ENCODE data around the gene ISYNA1.

DNA sequence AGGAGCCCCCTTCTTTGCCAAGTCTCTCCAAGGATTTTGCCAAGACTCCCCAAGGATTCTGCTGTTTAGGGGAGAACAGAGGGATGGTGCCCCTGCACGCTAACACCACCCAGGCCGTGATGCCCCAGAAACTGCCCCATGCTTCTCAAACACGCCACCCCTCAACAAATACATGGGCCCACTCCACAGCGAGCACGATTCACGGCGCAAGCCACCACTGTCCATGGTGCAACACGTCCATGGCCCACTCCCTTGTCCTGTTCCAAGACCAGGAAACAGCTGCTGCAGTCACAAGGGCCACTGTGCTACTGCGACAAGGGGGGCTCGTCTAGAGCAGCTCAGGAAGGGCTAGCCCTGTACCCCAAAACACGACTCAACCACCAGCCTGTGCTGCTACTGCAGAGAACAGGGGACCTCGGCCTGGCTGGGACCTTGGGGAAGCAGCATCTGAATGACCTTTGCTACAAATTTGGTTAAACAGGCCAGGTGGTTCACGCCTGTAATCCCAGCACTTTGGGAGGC lies 36.5 kb upstream of the ISYNA1 start:
- TF ChIP-seq POLR2A (IDR thresholded peaks at IDR 0.05; ENCODE audit: insufficient read depth in 1 of 2, low read depth in 2 of 2, low read length in 2 of 2) (no peak), KDM5A (IDR thresholded peaks at IDR 0.05; ENCODE audit: borderline replicate concordance, low read length) (no peak), FOXK2 (IDR thresholded peaks at IDR 0.05) (no peak), NR2F2 (IDR thresholded peaks at IDR 0.05; ENCODE audit: borderline replicate concordance, low read depth) (no peak), CBX2 (IDR thresholded peaks at IDR 0.05; ENCODE audit: low read depth, low read length) (no peak), CBX2 (CRISPR knock-in tag; IDR thresholded peaks at IDR 0.05; ENCODE audit: low read depth) (no peak), HOXD1 (CRISPR knock-in tag; IDR thresholded peaks at IDR 0.05) (no peak), ARHGAP35 (CRISPR knock-in tag; IDR thresholded peaks at IDR 0.05; ENCODE audit: borderline replicate concordance) (no peak), RAD21 (CRISPR knock-in tag; IDR thresholded peaks at IDR 0.05) (no peak), CEBPG (CRISPR knock-in tag; IDR thresholded peaks at IDR 0.05) (no peak)
- TF ChIP-seq, protein P1, sequence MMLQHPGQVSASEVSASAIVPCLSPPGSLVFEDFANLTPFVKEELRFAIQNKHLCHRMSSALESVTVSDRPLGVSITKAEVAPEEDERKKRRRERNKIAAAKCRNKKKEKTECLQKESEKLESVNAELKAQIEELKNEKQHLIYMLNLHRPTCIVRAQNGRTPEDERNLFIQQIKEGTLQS (CRISPR knock-in tag; IDR thresholded peaks at IDR 0.05): no peak
- TF ChIP-seq, protein P2, sequence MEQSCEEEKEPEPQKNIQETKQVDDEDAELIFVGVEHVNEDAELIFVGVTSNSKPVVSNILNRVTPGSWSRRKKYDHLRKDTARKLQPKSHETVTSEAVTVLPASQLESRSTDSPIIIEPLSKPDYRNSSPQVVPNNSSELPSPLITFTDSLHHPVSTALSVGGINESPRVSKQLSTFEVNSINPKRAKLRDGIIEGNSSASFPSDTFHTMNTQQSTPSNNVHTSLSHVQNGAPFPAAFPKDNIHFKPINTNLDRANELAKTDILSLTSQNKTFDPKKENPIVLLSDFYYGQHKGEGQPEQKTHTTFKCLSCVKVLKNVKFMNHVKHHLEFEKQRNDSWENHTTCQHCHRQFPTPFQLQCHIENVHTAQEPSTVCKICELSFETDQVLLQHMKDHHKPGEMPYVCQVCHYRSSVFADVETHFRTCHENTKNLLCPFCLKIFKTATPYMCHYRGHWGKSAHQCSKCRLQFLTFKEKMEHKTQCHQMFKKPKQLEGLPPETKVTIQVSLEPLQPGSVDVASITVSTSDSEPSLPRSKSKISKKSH (CRISPR knock-in tag; IDR thresholded peaks at IDR 0.05; ENCODE audit: borderline replicate concordance): no peak
- TF ChIP-seq, protein P3, sequence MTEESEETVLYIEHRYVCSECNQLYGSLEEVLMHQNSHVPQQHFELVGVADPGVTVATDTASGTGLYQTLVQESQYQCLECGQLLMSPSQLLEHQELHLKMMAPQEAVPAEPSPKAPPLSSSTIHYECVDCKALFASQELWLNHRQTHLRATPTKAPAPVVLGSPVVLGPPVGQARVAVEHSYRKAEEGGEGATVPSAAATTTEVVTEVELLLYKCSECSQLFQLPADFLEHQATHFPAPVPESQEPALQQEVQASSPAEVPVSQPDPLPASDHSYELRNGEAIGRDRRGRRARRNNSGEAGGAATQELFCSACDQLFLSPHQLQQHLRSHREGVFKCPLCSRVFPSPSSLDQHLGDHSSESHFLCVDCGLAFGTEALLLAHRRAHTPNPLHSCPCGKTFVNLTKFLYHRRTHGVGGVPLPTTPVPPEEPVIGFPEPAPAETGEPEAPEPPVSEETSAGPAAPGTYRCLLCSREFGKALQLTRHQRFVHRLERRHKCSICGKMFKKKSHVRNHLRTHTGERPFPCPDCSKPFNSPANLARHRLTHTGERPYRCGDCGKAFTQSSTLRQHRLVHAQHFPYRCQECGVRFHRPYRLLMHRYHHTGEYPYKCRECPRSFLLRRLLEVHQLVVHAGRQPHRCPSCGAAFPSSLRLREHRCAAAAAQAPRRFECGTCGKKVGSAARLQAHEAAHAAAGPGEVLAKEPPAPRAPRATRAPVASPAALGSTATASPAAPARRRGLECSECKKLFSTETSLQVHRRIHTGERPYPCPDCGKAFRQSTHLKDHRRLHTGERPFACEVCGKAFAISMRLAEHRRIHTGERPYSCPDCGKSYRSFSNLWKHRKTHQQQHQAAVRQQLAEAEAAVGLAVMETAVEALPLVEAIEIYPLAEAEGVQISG (CRISPR knock-in tag; IDR thresholded peaks at IDR 0.05): no peak
